G401.6 (cell line): ENCODE measurements around the gene PLEKHG2.
"Not testable (repeated sequence)": the region's sequence is repeated elsewhere in the genome, so short reads cannot be mapped to it uniquely, and the experiment has no call there.

Experiments
- FAIRE-seq: peaks from 2 replicates; lab custom pipeline; 2012; peaks lifted over from hg19 to GRCh38; lab: Jason Lieb, UNC

PLEKHG2 gene

GRCh38 chr19:39448271-39448670 is 35.8 kb downstream of the PLEKHG2 start:
- FAIRE-seq = no peak

DNA sequence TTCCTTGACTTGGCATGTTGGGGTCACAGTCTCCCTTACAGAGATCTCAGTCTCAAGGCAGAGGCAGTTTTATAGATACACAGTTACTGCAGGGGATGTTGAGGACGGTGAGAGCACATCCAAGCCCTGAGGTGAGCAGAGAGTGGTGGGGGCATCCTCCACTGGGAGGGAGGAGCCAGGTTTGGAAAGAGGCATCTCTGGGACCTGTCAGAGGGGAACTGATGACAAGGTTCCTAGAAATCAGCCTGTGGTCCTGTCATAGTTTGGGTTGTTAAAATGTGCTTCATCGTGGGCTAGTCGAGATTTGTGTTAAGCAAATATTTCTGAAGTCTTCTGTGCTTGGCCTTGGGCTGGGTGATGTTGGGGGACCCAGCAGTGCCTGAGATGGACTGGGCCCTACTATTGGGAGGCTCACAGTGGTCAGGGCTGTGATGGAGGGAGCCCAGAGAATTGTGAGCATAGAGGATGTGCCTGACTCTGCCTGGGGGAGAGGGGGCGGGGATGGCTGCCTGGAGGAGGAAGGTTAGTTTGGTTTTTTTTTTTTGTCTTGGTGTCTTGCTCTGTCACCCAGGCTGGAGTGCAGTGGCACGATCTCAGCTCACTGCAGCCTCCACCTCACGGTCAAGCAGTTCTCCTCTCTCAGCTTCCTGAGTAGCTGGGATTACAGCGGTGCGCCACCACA is 36.8 kb downstream of the PLEKHG2 start:
- FAIRE-seq = no peak

- not testable (repeated sequence) for FAIRE-seq
Observed at GRCh38 chr19:39451257-39451656, 38.8 kb downstream of the PLEKHG2 start.

DNA sequence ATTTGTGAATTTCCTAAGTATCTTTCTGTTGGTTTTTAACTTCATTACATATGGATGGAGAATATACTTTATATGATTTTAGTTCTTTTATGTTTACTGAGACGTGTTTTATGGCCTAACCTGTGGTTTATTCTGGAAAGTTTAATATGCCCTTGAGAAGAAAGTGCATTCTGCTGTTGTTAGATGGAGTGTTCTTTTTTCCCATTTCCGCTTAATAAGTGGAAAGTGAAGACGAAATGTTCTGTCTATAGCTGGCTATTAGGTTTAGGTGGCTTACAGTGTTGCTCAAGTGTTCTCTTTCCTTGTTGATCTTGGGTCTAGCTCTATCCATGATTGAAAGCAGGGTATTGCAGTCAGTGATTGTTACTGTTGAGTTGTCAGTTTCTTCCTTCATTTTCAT is 50.9 kb downstream of the PLEKHG2 start:
- peak; percentile 41 for FAIRE-seq

GRCh38 chr19:39465956-39466747 is 53.7 kb downstream of the PLEKHG2 start:
- FAIRE-seq = no peak

GRCh38 chr19:39467941-39468340 is 55.5 kb downstream of the PLEKHG2 start:
- no peak for FAIRE-seq

GRCh38 chr19:39469036-39469435 is 56.6 kb downstream of the PLEKHG2 start:
- FAIRE-seq = no peak

GRCh38 chr19:39469567-39469966 is 57.1 kb downstream of the PLEKHG2 start:
- no peak for FAIRE-seq

- no peak for FAIRE-seq
Observed at GRCh38 chr19:39470724-39471339, 58.4 kb downstream of the PLEKHG2 start.

DNA sequence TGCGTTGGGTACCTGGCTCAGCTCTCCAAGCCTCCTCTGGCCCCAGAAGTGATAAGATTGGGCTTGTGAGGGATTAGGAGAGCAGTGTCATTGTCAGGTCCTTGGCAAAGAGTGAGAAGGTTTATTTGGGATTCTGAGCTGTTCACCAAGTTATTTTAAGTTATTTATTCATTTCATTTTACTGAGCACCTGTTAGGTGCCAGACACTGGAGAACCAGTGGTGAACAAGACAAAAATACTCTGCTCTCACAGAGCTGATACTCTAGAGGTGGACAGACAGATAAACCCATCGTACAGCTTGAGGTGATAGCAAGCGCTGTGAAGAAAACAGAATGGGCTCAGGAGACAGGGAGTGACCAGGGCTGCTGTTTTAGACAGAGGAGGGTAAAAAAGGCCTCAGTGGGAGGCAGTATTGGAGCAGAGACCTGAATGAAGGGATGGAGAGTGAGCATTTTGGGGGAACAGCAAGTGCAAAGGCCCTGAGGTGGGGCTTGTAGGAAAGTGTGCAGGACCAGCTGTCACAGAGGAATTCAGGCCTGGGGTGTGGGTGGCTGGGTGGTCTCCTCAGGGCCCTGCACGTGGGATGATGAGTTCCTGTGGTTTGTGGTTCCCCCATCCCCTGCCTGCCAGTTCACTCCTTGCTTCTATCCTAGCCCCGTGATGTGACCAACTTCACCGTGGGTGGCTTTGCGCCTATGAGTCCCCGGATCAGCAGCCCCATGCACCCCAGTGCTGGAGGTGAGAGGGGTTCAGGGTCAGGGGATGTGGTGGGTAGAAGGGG is 59.5 kb downstream of the PLEKHG2 start:
- FAIRE-seq = no peak

DNA sequence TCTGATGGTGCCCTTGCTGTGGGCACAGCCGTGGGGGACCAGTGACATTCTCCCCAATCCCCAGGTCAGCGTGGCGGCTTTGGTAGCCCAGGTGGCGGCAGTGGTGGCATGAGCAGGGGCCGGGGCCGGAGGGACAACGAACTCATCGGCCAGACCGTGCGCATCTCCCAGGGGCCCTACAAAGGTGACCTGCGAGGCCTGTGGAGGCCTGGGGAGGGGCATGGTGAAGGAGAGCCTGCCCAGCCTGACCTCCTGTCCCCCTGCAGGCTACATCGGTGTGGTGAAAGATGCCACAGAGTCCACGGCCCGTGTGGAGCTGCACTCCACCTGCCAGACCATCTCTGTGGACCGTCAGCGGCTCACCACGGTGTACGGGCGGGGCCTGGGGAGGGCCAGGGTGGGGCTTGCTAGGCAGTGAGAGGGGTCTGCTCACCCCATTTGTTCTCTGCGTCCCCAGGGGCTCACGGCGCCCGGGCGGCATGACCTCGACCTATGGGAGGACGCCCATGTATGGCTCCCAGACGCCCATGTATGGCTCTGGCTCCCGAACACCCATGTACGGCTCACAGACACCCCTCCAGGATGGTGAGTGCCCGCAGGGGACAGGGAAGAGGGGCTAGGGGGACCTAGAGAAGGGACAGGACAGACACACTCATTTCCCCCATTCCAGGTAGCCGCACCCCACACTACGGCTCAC is 60.4 kb downstream of the PLEKHG2 start:
- no peak for FAIRE-seq

DNA sequence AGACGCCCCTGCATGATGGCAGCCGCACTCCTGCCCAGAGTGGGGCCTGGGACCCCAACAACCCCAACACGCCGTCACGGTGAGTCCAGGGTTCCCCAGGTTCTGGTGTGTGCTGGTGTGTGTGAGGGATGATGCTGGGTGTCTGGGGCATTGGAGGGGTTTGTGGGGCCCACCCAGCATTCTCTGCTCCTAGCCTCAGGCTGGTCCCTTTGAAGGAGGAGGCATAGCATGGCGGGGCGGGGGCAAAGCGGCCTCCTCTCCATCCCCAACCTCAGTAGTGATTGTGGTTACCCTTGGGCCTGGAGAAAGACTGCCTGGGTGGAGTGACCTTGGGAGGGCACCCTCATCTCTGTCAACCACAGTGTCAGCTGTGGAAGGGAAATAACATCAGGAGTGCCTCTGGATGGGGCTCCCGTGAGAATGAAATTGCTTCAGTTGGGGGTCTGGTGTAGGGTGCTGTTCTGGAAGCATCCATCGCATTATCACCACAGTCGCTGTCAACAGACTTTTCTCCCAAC is 61.0 kb downstream of the PLEKHG2 start:
- no peak for FAIRE-seq

- FAIRE-seq = no peak
Observed at GRCh38 chr19:39474139-39474620, 61.7 kb downstream of the PLEKHG2 start.

GRCh38 chr19:39475748-39476147 is 63.3 kb downstream of the PLEKHG2 start:
- no peak for FAIRE-seq
